ENCODE measurements around the gene CUEDC1. TPM values are rescaled to one million over a fixed set of nuclear protein-coding genes. Genes with fewer than 3 reads are reported as not detected.

The CUEDC1 gene
- total and polyA plus RNA-seq, 2 donors (not counting 1 experiment from before 2014, with no cell fraction given): 0.57 TPM; not detected in 1

- Mint-ChIP-seq H3K27me3 (peaks cover 25% of the 10 kb centered on the region), H3K9me3 (ENCODE audit: insufficient read depth) (no peaks in the 10 kb centered on the region), H3K27ac (no peak overlapping the region), H3K4me1 (no peaks in the 10 kb centered on the region), H3K4me3 (no peak overlapping the region)
- Histone ChIP-seq H3K9ac (ENCODE audit: low read length) (no peak overlapping the region), H3K4me1 (ENCODE audit: control insufficient read depth in 2 of 2, insufficient read depth in 2 of 2, low read length in 2 of 2) (no peaks in the 10 kb centered on the region), H3K9me3 (ENCODE audit: control extremely low read depth in 1 of 3, control insufficient read depth in 2 of 3, insufficient read depth in 1 of 3, low read length in 2 of 3) (no peaks in the 10 kb centered on the region), H3K4me3 (ENCODE audit: control extremely low read depth in 1 of 5, extremely low read depth in 1 of 5, insufficient read depth in 1 of 5, low read depth in 2 of 5, low read length in 4 of 5) (no peak overlapping the region), H4K20me1 (ENCODE audit: control insufficient read depth, insufficient read depth, low read length, poor library complexity, severe bottlenecking) (no peaks in the 10 kb centered on the region), H3K36me3 (replicated peaks in 1 of 2; ENCODE audit: control extremely low read depth in 1 of 2, control insufficient read depth in 1 of 2, extremely low read depth in 1 of 2, insufficient read depth in 2 of 2, low read length in 1 of 2) (no peaks in the 10 kb centered on the region), H3K79me2 (ENCODE audit: control insufficient read depth, insufficient read depth, low read length) (no peaks in the 10 kb centered on the region), H2AFZ (ENCODE audit: insufficient read depth, low read depth, low read length, poor library complexity, severe bottlenecking) (no peak overlapping the region), H3K27me3 (replicated peaks in 1 of 4; ENCODE audit: control extremely low read depth in 1 of 4, control insufficient read depth in 3 of 4, insufficient read depth in 4 of 4, low read length in 3 of 4) (peaks cover 0 to 23% (median 6%) of the 10 kb centered on the region in 4 experiments), H3K27ac (ENCODE audit: low read length in 2 of 2) (no peak overlapping the region), H3K4me2 (replicated peaks; ENCODE audit: low read depth, low read length, poor library complexity, severe bottlenecking) (no peak overlapping the region)
- ChIA-PET CTCF (interaction anchor here (0.7 to 10.5 kb wide), 2 partner anchors 109 to 158 kb away, joined by 3 to 214 read pairs; partner anchors contain the start of gene VEZF1), POLR2A (interaction anchor here (0.6 kb wide), 1 partner anchor 18 kb away, joined by 3 read pairs; no protein-coding TSS in a partner anchor)
- 60% methylated on average over 1 of the region's 4 CpGs for WGBS (ENCODE audit: insufficient coverage)
- no peak for ATAC-seq (ENCODE audit: low read depth)
- intact Hi-C loops (cut with micrococcal nuclease): no loop called here
- no peak for TF ChIP-seq EZH2 (IDR thresholded peaks at IDR 0.05; ENCODE audit: borderline replicate concordance, insufficient read depth, low read depth, low read length, poor library complexity, severe bottlenecking)
- no peak for DNase-seq
Observed at GRCh38 chr17:57887161-57887560, 68.1 kb downstream of the CUEDC1 start.

DNA sequence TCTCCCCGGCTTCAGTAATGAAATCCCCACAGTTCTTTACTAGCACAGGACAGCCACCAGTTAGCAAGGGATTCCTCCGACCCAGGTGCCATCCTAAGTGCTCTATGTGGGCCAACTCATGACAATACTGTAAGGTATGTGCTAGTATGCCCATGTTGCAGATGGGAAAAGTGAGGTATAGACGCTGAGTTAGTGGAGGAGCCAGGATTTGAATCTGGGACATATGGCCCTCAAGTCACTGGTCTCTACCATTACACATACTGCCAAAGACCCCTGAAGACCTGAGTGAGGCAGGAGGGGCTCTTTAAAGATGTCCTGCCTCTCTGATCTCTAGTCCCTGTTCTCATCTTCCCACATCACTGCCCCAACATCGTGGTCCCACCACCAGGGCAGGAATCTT is 69.2 kb downstream of the CUEDC1 start:
- no peaks in the 10 kb centered on the region for H3K79me2 ChIP-seq (ENCODE audit: control insufficient read depth, insufficient read depth, low read length)
- H3K4me3 ChIP-seq (ENCODE audit: control extremely low read depth in 1 of 5, extremely low read depth in 1 of 5, insufficient read depth in 1 of 5, low read depth in 2 of 5, low read length in 4 of 5): no peak overlapping the region
- no peak overlapping the region for H2AFZ ChIP-seq (ENCODE audit: insufficient read depth, low read depth, low read length, poor library complexity, severe bottlenecking)
- H3K27ac ChIP-seq (ENCODE audit: low read length in 2 of 2): no peak overlapping the region
- no peak for ATAC-seq (ENCODE audit: low read depth)
- peaks cover 0 to 12% (median 3%) of the 10 kb centered on the region in 4 experiments for H3K27me3 ChIP-seq (replicated peaks in 1 of 4; ENCODE audit: control extremely low read depth in 1 of 4, control insufficient read depth in 3 of 4, insufficient read depth in 4 of 4, low read length in 3 of 4)
- DNase-seq: no peak
- ChIA-PET CTCF (interaction anchor here (1.0 to 10.5 kb wide), 2 partner anchors 18 to 110 kb away, joined by 3 to 214 read pairs; partner anchors contain the start of gene VEZF1), POLR2A (no interaction called here)
- H3K9me3 ChIP-seq (ENCODE audit: control extremely low read depth in 1 of 3, control insufficient read depth in 2 of 3, insufficient read depth in 1 of 3, low read length in 2 of 3): no peaks in the 10 kb centered on the region
- no peaks in the 10 kb centered on the region for H3K36me3 ChIP-seq (replicated peaks in 1 of 2; ENCODE audit: control extremely low read depth in 1 of 2, control insufficient read depth in 1 of 2, extremely low read depth in 1 of 2, insufficient read depth in 2 of 2, low read length in 1 of 2)
- peaks cover 15% of the 10 kb centered on the region for H3K27me3 Mint-ChIP-seq
- no peaks in the 10 kb centered on the region for H4K20me1 ChIP-seq (ENCODE audit: control insufficient read depth, insufficient read depth, low read length, poor library complexity, severe bottlenecking)
- no peaks in the 10 kb centered on the region for H3K4me1 Mint-ChIP-seq
- no peaks in the 10 kb centered on the region for H3K4me1 ChIP-seq (ENCODE audit: control insufficient read depth in 2 of 2, insufficient read depth in 2 of 2, low read length in 2 of 2)
- intact Hi-C loops (cut with micrococcal nuclease): no loop called here
- no peak overlapping the region for H3K4me3 Mint-ChIP-seq
- no peak for TF ChIP-seq EZH2 (IDR thresholded peaks at IDR 0.05; ENCODE audit: borderline replicate concordance, insufficient read depth, low read depth, low read length, poor library complexity, severe bottlenecking)
- TF ChIP-seq, protein P1, sequence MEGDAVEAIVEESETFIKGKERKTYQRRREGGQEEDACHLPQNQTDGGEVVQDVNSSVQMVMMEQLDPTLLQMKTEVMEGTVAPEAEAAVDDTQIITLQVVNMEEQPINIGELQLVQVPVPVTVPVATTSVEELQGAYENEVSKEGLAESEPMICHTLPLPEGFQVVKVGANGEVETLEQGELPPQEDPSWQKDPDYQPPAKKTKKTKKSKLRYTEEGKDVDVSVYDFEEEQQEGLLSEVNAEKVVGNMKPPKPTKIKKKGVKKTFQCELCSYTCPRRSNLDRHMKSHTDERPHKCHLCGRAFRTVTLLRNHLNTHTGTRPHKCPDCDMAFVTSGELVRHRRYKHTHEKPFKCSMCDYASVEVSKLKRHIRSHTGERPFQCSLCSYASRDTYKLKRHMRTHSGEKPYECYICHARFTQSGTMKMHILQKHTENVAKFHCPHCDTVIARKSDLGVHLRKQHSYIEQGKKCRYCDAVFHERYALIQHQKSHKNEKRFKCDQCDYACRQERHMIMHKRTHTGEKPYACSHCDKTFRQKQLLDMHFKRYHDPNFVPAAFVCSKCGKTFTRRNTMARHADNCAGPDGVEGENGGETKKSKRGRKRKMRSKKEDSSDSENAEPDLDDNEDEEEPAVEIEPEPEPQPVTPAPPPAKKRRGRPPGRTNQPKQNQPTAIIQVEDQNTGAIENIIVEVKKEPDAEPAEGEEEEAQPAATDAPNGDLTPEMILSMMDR (IDR thresholded peaks at IDR 0.05): no peak
- no peak overlapping the region for H3K27ac Mint-ChIP-seq
- no peak overlapping the region for H3K9ac ChIP-seq (ENCODE audit: low read length)
- WGBS (ENCODE audit: insufficient coverage): 85% methylated on average over 2 of the region's 4 CpGs
- H3K9me3 Mint-ChIP-seq (ENCODE audit: insufficient read depth): no peaks in the 10 kb centered on the region
- H3K4me2 ChIP-seq (replicated peaks; ENCODE audit: low read depth, low read length, poor library complexity, severe bottlenecking): no peak overlapping the region

Data from B cell (primary cell).